ENCODE data around the gene RAET1L.

Gene RAET1L

GRCh38 chr6:150004783-150005717, 20.3 kb downstream of the RAET1L start:
- no peak for TF ChIP-seq GATA3 (IDR thresholded peaks at IDR 0.05; ENCODE audit: low read depth, low read length)
- no peak for TF ChIP-seq GATA2 (IDR thresholded peaks at IDR 0.05; ENCODE audit: low read depth, low read length)

- TF ChIP-seq GATA3 (IDR thresholded peaks at IDR 0.05; ENCODE audit: low read depth, low read length) = no peak
Measured at GRCh38 chr6:150004101-150004782, 21.1 kb downstream of the RAET1L start.

- TF ChIP-seq GATA3 (IDR thresholded peaks at IDR 0.05; ENCODE audit: low read depth, low read length) (no peak), GATA2 (IDR thresholded peaks at IDR 0.05; ENCODE audit: low read depth, low read length) (no peak)
Measured at GRCh38 chr6:150002710-150003109, 22.6 kb downstream of the RAET1L start.

- TF ChIP-seq GATA3 (IDR thresholded peaks at IDR 0.05; ENCODE audit: low read depth, low read length) = no peak
- TF ChIP-seq GATA2 (IDR thresholded peaks at IDR 0.05; ENCODE audit: low read depth, low read length) = no peak
Measured at GRCh38 chr6:150001295-150002008, 23.9 kb downstream of the RAET1L start.

- TF ChIP-seq GATA3 (IDR thresholded peaks at IDR 0.05; ENCODE audit: low read depth, low read length) (no peak), GATA2 (IDR thresholded peaks at IDR 0.05; ENCODE audit: low read depth, low read length) (no peak)
Measured at GRCh38 chr6:149999636-150000035, 25.7 kb downstream of the RAET1L start.

GRCh38 chr6:149995971-149996370, 29.4 kb downstream of the RAET1L start:
- no peak for TF ChIP-seq GATA3 (IDR thresholded peaks at IDR 0.05; ENCODE audit: low read depth, low read length)
- TF ChIP-seq GATA2 (IDR thresholded peaks at IDR 0.05; ENCODE audit: low read depth, low read length) = no peak

- TF ChIP-seq GATA3 (IDR thresholded peaks at IDR 0.05; ENCODE audit: low read depth, low read length) = no peak
- TF ChIP-seq GATA2 (IDR thresholded peaks at IDR 0.05; ENCODE audit: low read depth, low read length) = no peak
Measured at GRCh38 chr6:149995235-149995750, 30.0 kb downstream of the RAET1L start.

GRCh38 chr6:149991838-149992237, 33.5 kb downstream of the RAET1L start:
- TF ChIP-seq GATA3 (IDR thresholded peaks at IDR 0.05; ENCODE audit: low read depth, low read length) = no peak
- no peak for TF ChIP-seq GATA2 (IDR thresholded peaks at IDR 0.05; ENCODE audit: low read depth, low read length)

GRCh38 chr6:149990661-149991471, 34.5 kb downstream of the RAET1L start:
- TF ChIP-seq GATA3 (IDR thresholded peaks at IDR 0.05; ENCODE audit: low read depth, low read length) = no peak
- no peak for TF ChIP-seq GATA2 (IDR thresholded peaks at IDR 0.05; ENCODE audit: low read depth, low read length)

- TF ChIP-seq GATA3 (IDR thresholded peaks at IDR 0.05; ENCODE audit: low read depth, low read length) (no peak), GATA2 (IDR thresholded peaks at IDR 0.05; ENCODE audit: low read depth, low read length) (no peak)
Measured at GRCh38 chr6:149990212-149990660, 35.1 kb downstream of the RAET1L start.

GRCh38 chr6:149988550-149989346, 36.6 kb downstream of the RAET1L start:
- TF ChIP-seq GATA3 (IDR thresholded peaks at IDR 0.05; ENCODE audit: low read depth, low read length) (no peak), GATA2 (IDR thresholded peaks at IDR 0.05; ENCODE audit: low read depth, low read length) (no peak)

- TF ChIP-seq GATA2 (IDR thresholded peaks at IDR 0.05; ENCODE audit: low read depth, low read length) = no peak
- TF ChIP-seq GATA3 (IDR thresholded peaks at IDR 0.05; ENCODE audit: low read depth, low read length) = no peak
Measured at GRCh38 chr6:149987602-149988107, 37.7 kb downstream of the RAET1L start.
